ENCODE measurements around the gene SLC4A5. TPM values are rescaled to one million over a fixed set of nuclear protein-coding genes. Genes with fewer than 3 reads are reported as not detected.

The SLC4A5 gene
- total and polyA plus RNA-seq, 8 donors: 0.12 to 4.8 (median 0.58) TPM; not detected in 1

DNA sequence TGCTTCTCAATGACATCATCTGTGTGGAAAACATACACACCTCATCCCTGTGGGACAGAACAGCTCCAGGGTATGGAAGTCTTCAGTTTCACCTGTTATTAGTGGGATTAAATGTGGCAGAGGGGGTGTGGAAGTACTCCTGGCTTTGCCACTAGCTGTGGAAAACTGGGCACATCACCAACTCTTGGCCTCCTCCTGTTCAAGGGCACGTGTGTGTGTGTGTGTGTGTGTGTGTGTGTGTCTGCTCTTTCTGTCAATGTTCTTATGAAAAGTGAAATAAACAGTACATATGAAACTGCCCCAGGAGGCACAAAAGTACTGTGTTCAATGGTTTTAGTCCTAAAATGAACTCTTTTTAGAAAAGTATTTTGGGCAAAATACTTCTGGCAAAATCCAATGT lies 78.9 kb downstream of the SLC4A5 start:
- DNase-seq: no peak
- Histone ChIP-seq H3K4me3 (no peak overlapping the region), H3K27me3 (no peaks in the 10 kb centered on the region), H3K36me3 (peaks cover 0 to 2% (median 0%) of the 10 kb centered on the region in 4 donors), H3K4me1 (no peaks in the 10 kb centered on the region), H3K9me3 (no peaks in the 10 kb centered on the region), H3K27ac (no peak overlapping the region)
- intact Hi-C loops (cut with DNase I; ENCODE audit: low total_unique reads): no loop called here
- TF ChIP-seq, protein P1, sequence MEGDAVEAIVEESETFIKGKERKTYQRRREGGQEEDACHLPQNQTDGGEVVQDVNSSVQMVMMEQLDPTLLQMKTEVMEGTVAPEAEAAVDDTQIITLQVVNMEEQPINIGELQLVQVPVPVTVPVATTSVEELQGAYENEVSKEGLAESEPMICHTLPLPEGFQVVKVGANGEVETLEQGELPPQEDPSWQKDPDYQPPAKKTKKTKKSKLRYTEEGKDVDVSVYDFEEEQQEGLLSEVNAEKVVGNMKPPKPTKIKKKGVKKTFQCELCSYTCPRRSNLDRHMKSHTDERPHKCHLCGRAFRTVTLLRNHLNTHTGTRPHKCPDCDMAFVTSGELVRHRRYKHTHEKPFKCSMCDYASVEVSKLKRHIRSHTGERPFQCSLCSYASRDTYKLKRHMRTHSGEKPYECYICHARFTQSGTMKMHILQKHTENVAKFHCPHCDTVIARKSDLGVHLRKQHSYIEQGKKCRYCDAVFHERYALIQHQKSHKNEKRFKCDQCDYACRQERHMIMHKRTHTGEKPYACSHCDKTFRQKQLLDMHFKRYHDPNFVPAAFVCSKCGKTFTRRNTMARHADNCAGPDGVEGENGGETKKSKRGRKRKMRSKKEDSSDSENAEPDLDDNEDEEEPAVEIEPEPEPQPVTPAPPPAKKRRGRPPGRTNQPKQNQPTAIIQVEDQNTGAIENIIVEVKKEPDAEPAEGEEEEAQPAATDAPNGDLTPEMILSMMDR (IDR thresholded peaks at IDR 0.05): no peak
- TF ChIP-seq POLR2AphosphoS5 (IDR thresholded peaks at IDR 0.05): no peak
- TF ChIP-seq POLR2A (IDR thresholded peaks at IDR 0.05): no peak
- no peak for TF ChIP-seq EP300 (IDR thresholded peaks at IDR 0.05)
- WGBS, 5 donors: 17 to 35% (median 30%) methylated on average over 1 of the region's 1 CpG

GRCh38 chr2:74262681-74263080 lies 80.5 kb downstream of the SLC4A5 start:
- no peaks in the 10 kb centered on the region for H3K27me3 ChIP-seq
- no peaks in the 10 kb centered on the region for H3K4me1 ChIP-seq
- H3K36me3 ChIP-seq: peaks cover 0 to 12% (median 0%) of the 10 kb centered on the region in 4 donors
- no peak for TF ChIP-seq EP300 (IDR thresholded peaks at IDR 0.05)
- TF ChIP-seq POLR2AphosphoS5 (IDR thresholded peaks at IDR 0.05): no peak
- no peak for TF ChIP-seq POLR2A (IDR thresholded peaks at IDR 0.05)
- TF ChIP-seq, protein P1 (IDR thresholded peaks at IDR 0.05): no peak
- DNase-seq: no peak
- no peak overlapping the region for H3K27ac ChIP-seq
- intact Hi-C loops (cut with DNase I; ENCODE audit: low total_unique reads): no loop called here
- no peak overlapping the region for H3K4me3 ChIP-seq
- H3K9me3 ChIP-seq: no peaks in the 10 kb centered on the region
- WGBS, 5 donors: 93 to 99% (median 95%) methylated on average over 6 of the region's 6 CpGs

GRCh38 chr2:74261204-74261864 lies 81.9 kb downstream of the SLC4A5 start:
- intact Hi-C loops (cut with DNase I; ENCODE audit: low total_unique reads): no loop called here
- Histone ChIP-seq H3K4me1 (no peaks in the 10 kb centered on the region), H3K27me3 (no peaks in the 10 kb centered on the region), H3K27ac (no peak overlapping the region), H3K9me3 (no peaks in the 10 kb centered on the region), H3K36me3 (peaks cover 0 to 12% (median 0%) of the 10 kb centered on the region in 4 donors), H3K4me3 (no peak overlapping the region)
- TF ChIP-seq POLR2AphosphoS5 (IDR thresholded peaks at IDR 0.05): no peak
- TF ChIP-seq, protein P1 (IDR thresholded peaks at IDR 0.05): peak in 5 of 7 experiments; percentile 9 to 25 (median 17)
- DNase-seq: peak; percentile 37 to 77
- 30 to 40% (median 37%) methylated on average over 6 of the region's 6 CpGs for WGBS, 5 donors

- Histone ChIP-seq H3K27me3 (no peaks in the 10 kb centered on the region), H3K4me1 (no peaks in the 10 kb centered on the region), H3K4me3 (no peak overlapping the region), H3K9me3 (no peaks in the 10 kb centered on the region), H3K27ac (no peak overlapping the region), H3K36me3 (peaks cover 0 to 12% (median under 1%) of the 10 kb centered on the region in 4 donors)
- WGBS, 5 donors: 62 to 73% (median 64%) methylated on average over 2 of the region's 2 CpGs
- TF ChIP-seq EP300 (IDR thresholded peaks at IDR 0.05): no peak
- TF ChIP-seq, protein P1 (IDR thresholded peaks at IDR 0.05): no peak
- TF ChIP-seq POLR2AphosphoS5 (IDR thresholded peaks at IDR 0.05): no peak
- TF ChIP-seq POLR2A (IDR thresholded peaks at IDR 0.05): no peak
- DNase-seq: no peak
- intact Hi-C loops (cut with DNase I; ENCODE audit: low total_unique reads): no loop called here
Observed at GRCh38 chr2:74260495-74260894, 82.7 kb downstream of the SLC4A5 start.
